PC-3 (cell line): ENCODE measurements around the gene ANAPC2. TPM values are rescaled to one million over a fixed set of nuclear protein-coding genes. Genes with fewer than 3 reads are reported as not detected.

Source experiments
- ATAC-seq: fragments of 200-7000 bp; cut with Tn5 transposase; 2 replicates; pipeline ENCODE4 v1.9.1; 2020; ENCODE audit warnings: mild to moderate bottlenecking, moderate library complexity
- BruUV-seq: library from RNA; stranded (reverse); fragments of 400-500 nt; replicated peaks from 2 replicates; lab custom pipeline; 2021; lab: Mats Ljungman, UMichigan
- CTCF ChIA-PET: fragments of 300-600 bp; sonication (Branson Sonifier 250); formaldehyde crosslinking; loops from one replicate; lab custom pipeline; 2022; ENCODE audit warnings: antibody characterized with exemption; lab: Charles Lee
- POLR2A ChIA-PET: fragments of 300-600 bp; sonication (Branson Sonifier 250); formaldehyde crosslinking; loops from one replicate; lab custom pipeline; 2022; ENCODE audit warnings: antibody characterized with exemption; ENCODE audit not compliant: unreplicated experiment; lab: Charles Lee
- DNase-seq: peaks from one replicate; pipeline ENCODE4 v3.0.0-alpha.2; 2015
- H2AFZ ChIP-seq: fragments of 300-600 bp; sonication (generic); 2 replicates; pipeline ENCODE4 v1.6.0; 2016; ENCODE audit warnings: antibody characterized with exemption, low read length
- H3F3A ChIP-seq: fragments of 300-600 bp; sonication (generic); one replicate; pipeline ENCODE4 v1.6.0; 2017; ENCODE audit warnings: antibody characterized with exemption, low read length, control low read depth, mild to moderate bottlenecking; ENCODE audit not compliant: unreplicated experiment
- H3K27ac ChIP-seq: fragments of 300-600 bp; sonication (generic); 2 replicates; pipeline ENCODE4 v1.5.1; 2016; ENCODE audit warnings: mild to moderate bottlenecking, low read length
- H3K27me3 ChIP-seq: fragments of 300-600 bp; sonication (generic); 2 replicates; pipeline ENCODE4 v1.6.1; 2016; ENCODE audit warnings: low read length, mixed read lengths
- H3K36me3 ChIP-seq: fragments of 300-600 bp; sonication (generic); 2 replicates; pipeline ENCODE4 v1.6.1; 2016; ENCODE audit warnings: low read depth, mixed run types, low read length, mixed read lengths
- H3K4me1 ChIP-seq: fragments of 300-600 bp; sonication (generic); 2 replicates; pipeline ENCODE4 v1.5.1; 2016; ENCODE audit warnings: low read length; ENCODE audit not compliant: insufficient read depth
- H3K4me2 ChIP-seq: fragments of 300-600 bp; sonication (generic); 2 replicates; pipeline ENCODE4 v1.6.0; 2016; ENCODE audit warnings: low read length
- H3K4me3 ChIP-seq: fragments of 300-600 bp; sonication (generic); 2 replicates; pipeline ENCODE4 v1.5.1; 2016; ENCODE audit warnings: mild to moderate bottlenecking, low read length, mixed read lengths
- H3K79me2 ChIP-seq: fragments of 300-600 bp; sonication (generic); 2 replicates; pipeline ENCODE4 v1.6.1; 2017; ENCODE audit warnings: low read length, mixed read lengths
- H3K9ac ChIP-seq: fragments of 300-600 bp; sonication (generic); 2 replicates; pipeline ENCODE4 v1.6.0; 2016; ENCODE audit warnings: mild to moderate bottlenecking, low read length
- H3K9me2 ChIP-seq: fragments of 300-600 bp; sonication (generic); replicated peaks from 2 replicates; pipeline ENCODE4 v1.6.1; 2016; ENCODE audit warnings: mixed run types, low read length, mixed read lengths
- H3K9me3 ChIP-seq: fragments of 300-600 bp; sonication (generic); 2 replicates; pipeline ENCODE4 v1.6.1; 2016; ENCODE audit warnings: low read length, mixed read lengths
- H4K20me1 ChIP-seq: fragments of 300-600 bp; sonication (generic); 2 replicates; pipeline ENCODE4 v1.6.1; 2016; ENCODE audit warnings: low read length, mixed read lengths
- EZH2 ChIP-seq: fragments of 300-600 bp; sonication (generic); IDR thresholded peaks from one replicate; pipeline ENCODE4 v1.6.1; 2017; ENCODE audit warnings: antibody characterized with exemption, mild to moderate bottlenecking, low read length; ENCODE audit not compliant: unreplicated experiment
- EZH2phosphoT487 ChIP-seq: fragments of 300-600 bp; sonication (generic); IDR thresholded peaks from 2 replicates; pipeline ENCODE4 v1.6.1; 2018; ENCODE audit warnings: mild to moderate bottlenecking, antibody characterized with exemption, low read length, borderline replicate concordance
- intact Hi-C: fragments of 100-400 bp; cut with micrococcal nuclease; formaldehyde crosslinking; loops from 2 replicates; pipeline ENCODE4 v1.9.0; 2023
- total RNA-seq: library from RNA; depleted of rRNA; stranded (reverse); fragments of >200 nt; gene quantifications from 2 replicates; pipeline ENCODE4 v1.2.3, GENCODE V29; 2014
- TF ChIP-seq, protein P1 (sequence below): fragments of 300-600 bp; sonication (generic); conservative IDR thresholded peaks from 2 replicates; pipeline ENCODE4 v1.5.1; 2017; ENCODE audit warnings: antibody characterized with exemption, low read depth, mild to moderate bottlenecking, low read length

The ANAPC2 gene
- total RNA-seq, 1 experiment from 2014 or later, result 21.6 TPM

DNA sequence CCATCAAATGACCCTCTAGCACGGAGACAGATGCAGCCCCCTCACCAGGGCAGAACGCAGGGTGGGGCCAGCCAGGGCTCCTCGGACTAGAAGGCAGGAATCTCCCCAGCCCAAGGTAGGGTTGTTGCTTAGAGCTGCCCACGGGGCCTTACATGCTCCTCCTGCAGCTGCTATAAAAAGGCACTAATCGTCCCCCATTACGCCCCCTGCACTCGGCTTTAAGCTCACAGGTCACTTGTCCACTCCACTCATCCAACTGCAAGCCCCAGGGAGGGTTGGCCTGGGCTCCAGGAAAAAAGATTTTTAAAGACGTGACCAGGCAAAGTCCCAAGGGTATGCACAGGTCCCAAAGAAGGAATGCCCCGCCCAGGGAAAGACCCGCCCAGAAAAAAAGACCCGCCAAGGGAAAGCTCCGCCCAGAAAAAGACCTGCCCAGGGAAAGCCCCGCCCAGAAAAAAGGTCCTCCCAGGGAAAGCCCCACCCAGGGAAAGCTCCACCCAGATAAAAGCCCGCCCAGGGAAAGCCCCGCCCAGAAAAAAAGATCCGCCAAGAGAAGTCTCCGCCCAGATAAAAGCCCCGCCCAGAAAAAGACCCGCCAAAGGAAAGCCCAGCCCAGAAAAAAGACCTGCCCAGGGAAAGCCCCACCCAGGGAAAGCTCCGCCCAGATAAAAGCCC lies 38.3 kb downstream of the ANAPC2 start:
- Histone ChIP-seq H3K9me3 (no peaks in the 10 kb centered on the region), H3K36me3 (no peaks in the 10 kb centered on the region), H3K4me3 (peak overlapping the region; percentile 48), H4K20me1 (no peaks in the 10 kb centered on the region), H3K4me2 (peak overlapping the region; percentile 70), H3K4me1 (no peaks in the 10 kb centered on the region; the same call in 1 of the 2 replicates), H3K27me3 (no peaks in the 10 kb centered on the region), H3K9ac (peak overlapping the region; percentile 31; the same call in 1 of the 2 replicates), H3F3A (no peaks in the 10 kb centered on the region), H3K79me2 (no peaks in the 10 kb centered on the region), H2AFZ (peak overlapping the region; percentile 61; the same call in 1 of the 2 replicates), H3K9me2 (no peaks in the 10 kb centered on the region), H3K27ac (no peak overlapping the region)
- CTCF ChIA-PET, result interaction anchor here (0.7 to 1.4 kb wide), 4 partner anchors 20 to 101 kb away, joined by 3 to 6 read pairs (median 4); partner anchors contain the start of genes MAN1B1 and TMEM210
- peak; percentile 20 for ATAC-seq
- POLR2A ChIA-PET, result interaction anchor here (0.6 to 0.7 kb wide), 6 partner anchors 9 to 220 kb away, joined by 3 to 27 read pairs (median 12); no protein-coding TSS in a partner anchor
- no TSS peak for BruUV-seq
- intact Hi-C loops, result loop anchor here (2.0 kb wide), 1 partner anchor 39 kb away; the partner anchor contains the start of genes ANAPC2 and SSNA1
- TF ChIP-seq EZH2 (no peak), EZH2phosphoT487 (no peak)
- TF ChIP-seq, protein P1, sequence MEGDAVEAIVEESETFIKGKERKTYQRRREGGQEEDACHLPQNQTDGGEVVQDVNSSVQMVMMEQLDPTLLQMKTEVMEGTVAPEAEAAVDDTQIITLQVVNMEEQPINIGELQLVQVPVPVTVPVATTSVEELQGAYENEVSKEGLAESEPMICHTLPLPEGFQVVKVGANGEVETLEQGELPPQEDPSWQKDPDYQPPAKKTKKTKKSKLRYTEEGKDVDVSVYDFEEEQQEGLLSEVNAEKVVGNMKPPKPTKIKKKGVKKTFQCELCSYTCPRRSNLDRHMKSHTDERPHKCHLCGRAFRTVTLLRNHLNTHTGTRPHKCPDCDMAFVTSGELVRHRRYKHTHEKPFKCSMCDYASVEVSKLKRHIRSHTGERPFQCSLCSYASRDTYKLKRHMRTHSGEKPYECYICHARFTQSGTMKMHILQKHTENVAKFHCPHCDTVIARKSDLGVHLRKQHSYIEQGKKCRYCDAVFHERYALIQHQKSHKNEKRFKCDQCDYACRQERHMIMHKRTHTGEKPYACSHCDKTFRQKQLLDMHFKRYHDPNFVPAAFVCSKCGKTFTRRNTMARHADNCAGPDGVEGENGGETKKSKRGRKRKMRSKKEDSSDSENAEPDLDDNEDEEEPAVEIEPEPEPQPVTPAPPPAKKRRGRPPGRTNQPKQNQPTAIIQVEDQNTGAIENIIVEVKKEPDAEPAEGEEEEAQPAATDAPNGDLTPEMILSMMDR, result no peak
- DNase-seq, result no peak

DNA sequence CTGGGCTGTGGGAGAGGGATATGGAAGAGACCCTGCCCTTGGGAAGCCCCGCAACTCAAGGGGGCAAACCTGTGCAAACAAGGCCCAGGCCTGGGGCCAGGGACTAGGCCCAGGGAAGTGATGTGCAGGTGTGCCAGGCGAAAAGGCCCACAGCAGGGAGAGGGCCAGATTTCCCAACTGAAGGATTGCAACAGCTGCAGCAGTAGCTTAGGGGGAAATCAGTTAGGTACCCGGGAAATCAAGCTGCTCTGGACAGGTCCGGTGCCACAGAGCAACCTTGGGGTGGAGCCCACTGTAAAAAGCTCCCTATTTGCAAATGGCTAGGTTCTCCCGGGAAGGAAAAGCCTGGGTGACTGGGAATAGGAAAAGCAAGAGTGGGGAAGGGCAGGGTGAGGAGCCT lies 39.0 kb downstream of the ANAPC2 start:
- Histone ChIP-seq H3K36me3 (no peaks in the 10 kb centered on the region), H3K27me3 (no peaks in the 10 kb centered on the region), H4K20me1 (no peaks in the 10 kb centered on the region), H3K4me3 (no peak overlapping the region), H3F3A (no peaks in the 10 kb centered on the region), H3K4me1 (no peaks in the 10 kb centered on the region; the same call in 1 of the 2 replicates), H3K9me3 (no peaks in the 10 kb centered on the region), H3K79me2 (no peaks in the 10 kb centered on the region), H3K9me2 (no peaks in the 10 kb centered on the region), H3K4me2 (peak overlapping the region; percentile 70; the same call in 1 of the 2 replicates), H3K9ac (no peak overlapping the region; the same call in 1 of the 2 replicates), H2AFZ (peak overlapping the region; percentile 61; the same call in 1 of the 2 replicates), H3K27ac (no peak overlapping the region)
- DNase-seq (no peak), ATAC-seq (no peak)
- POLR2A ChIA-PET, result no interaction called here
- CTCF ChIA-PET, result interaction anchor here (0.9 kb wide), 1 partner anchor 20 kb away, joined by 3 read pairs; no protein-coding TSS in a partner anchor
- intact Hi-C loops, result no loop called here
- BruUV-seq, result no TSS peak
- TF ChIP-seq EZH2phosphoT487, result no peak
- no peak for TF ChIP-seq EZH2
- TF ChIP-seq, protein P1, result no peak

DNA sequence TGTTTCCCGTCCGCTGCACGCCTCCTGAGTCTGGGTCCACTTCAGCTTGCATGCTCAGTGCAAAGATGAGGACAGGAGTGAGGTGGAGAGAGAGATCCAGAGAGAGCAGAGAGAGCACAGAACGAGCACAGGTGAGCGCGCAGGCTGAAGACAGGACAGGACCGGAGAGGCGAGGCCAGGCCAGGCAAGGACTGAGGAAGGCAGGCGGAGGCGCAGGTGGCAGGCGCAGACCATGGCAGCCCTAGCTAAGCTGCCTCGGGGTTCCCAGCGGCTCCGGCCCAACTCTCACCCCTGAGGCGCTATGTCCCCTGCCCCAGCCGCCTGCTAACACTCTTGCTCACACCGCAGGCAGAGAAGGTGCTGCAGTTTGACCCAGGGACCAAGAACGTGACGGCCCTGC lies 39.7 kb downstream of the ANAPC2 start:
- intact Hi-C loops, result no loop called here
- no TSS peak for BruUV-seq
- no peaks in the 10 kb centered on the region for H3K9me3 ChIP-seq
- no peak overlapping the region for H3K27ac ChIP-seq
- H4K20me1 ChIP-seq, result no peaks in the 10 kb centered on the region
- no peak overlapping the region for H3K4me3 ChIP-seq
- ATAC-seq (no peak), DNase-seq (no peak)
- TF ChIP-seq, protein P1, result no peak
- TF ChIP-seq EZH2 (no peak), EZH2phosphoT487 (no peak)
- no peaks in the 10 kb centered on the region; the same call in 1 of the 2 replicates for H3K4me1 ChIP-seq
- no peaks in the 10 kb centered on the region for H3K79me2 ChIP-seq
- no peak overlapping the region for H2AFZ ChIP-seq
- no peaks in the 10 kb centered on the region for H3K9me2 ChIP-seq
- ChIA-PET CTCF (interaction anchor here (0.9 kb wide), 1 partner anchor 19 kb away, joined by 3 read pairs; no protein-coding TSS in a partner anchor), POLR2A (no interaction called here)
- no peaks in the 10 kb centered on the region for H3K36me3 ChIP-seq
- no peaks in the 10 kb centered on the region for H3K27me3 ChIP-seq
- no peak overlapping the region for H3K4me2 ChIP-seq
- H3K9ac ChIP-seq, result no peak overlapping the region
- no peaks in the 10 kb centered on the region for H3F3A ChIP-seq
